Suprapubic skin (tissue), 4 donors: Measurements from ENCODE around the gene TEX14. TPM values are rescaled to one million over a fixed set of nuclear protein-coding genes. Genes with fewer than 3 reads are reported as not detected.

Source experiments
- DNase-seq, 2 donors: peaks; one replicate each; pipeline ENCODE4 v3.0.0-alpha.2; 2019; ENCODE audit warnings: low spot score in 2 of 2
- H3K27ac ChIP-seq: fragments of 200-600 bp; sonication (generic); one replicate; pipeline ENCODE4 v1.5.1; 2019
- H3K27me3 ChIP-seq: fragments of 200-600 bp; sonication (generic); one replicate; pipeline ENCODE4 v1.5.1; 2019
- H3K36me3 ChIP-seq: fragments of 200-600 bp; sonication (generic); one replicate; pipeline ENCODE4 v1.5.1; 2019
- H3K4me1 ChIP-seq: fragments of 200-600 bp; sonication (generic); one replicate; pipeline ENCODE4 v1.5.1; 2019
- H3K4me3 ChIP-seq: fragments of 200-600 bp; sonication (generic); one replicate; pipeline ENCODE4 v1.5.1; 2019; ENCODE audit warnings: mild to moderate bottlenecking
- H3K9me3 ChIP-seq: fragments of 200-600 bp; sonication (generic); one replicate; pipeline ENCODE4 v1.5.1; 2019
- CTCF ChIP-seq, 2 donors: fragments of 200-600 bp in 1 of 2; fragments of 450-650 bp in 1 of 2; sonication (generic) in 1 of 2; IDR thresholded peaks; one replicate each; pipeline ENCODE4 v1.5.1; 2016 to 2019; ENCODE audit warnings: antibody characterized with exemption in 2 of 2, mild to moderate bottlenecking in 1 of 2, moderate library complexity in 1 of 2
- EP300 ChIP-seq: sonication (generic); formaldehyde crosslinking; IDR thresholded peaks from one replicate; pipeline ENCODE4 v1.6.1; 2017; ENCODE audit warnings: antibody characterized with exemption
- POLR2A ChIP-seq, 2 donors: fragments of 450-650 bp; IDR thresholded peaks; one replicate each; pipeline ENCODE4 v1.6.1; 2017; ENCODE audit warnings: antibody characterized with exemption in 2 of 2, mild to moderate bottlenecking in 2 of 2, moderate library complexity in 2 of 2
- POLR2AphosphoS5 ChIP-seq, 3 donors: sonication (generic); formaldehyde crosslinking; IDR thresholded peaks; one replicate each; pipeline ENCODE4 v1.6.1; 2017; ENCODE audit warnings: antibody characterized with exemption in 3 of 3
- WGBS: methylation state at CpG from one replicate; pipeline ENCODE4 v1.1.5; 2018; 5-methylcytosine and 5-hydroxymethylcytosine counted together
- total RNA-seq, 4 donors: library from RNA; depleted of rRNA; stranded (reverse); fragments of >200 nt; gene quantifications; one replicate each; pipeline ENCODE4 v1.1.0, GENCODE V29; 2016

Gene TEX14
- total RNA-seq, 4 donors from 2014 or later, result 0.15 to 0.34 (median 0.32) TPM; not detected in 1

DNA sequence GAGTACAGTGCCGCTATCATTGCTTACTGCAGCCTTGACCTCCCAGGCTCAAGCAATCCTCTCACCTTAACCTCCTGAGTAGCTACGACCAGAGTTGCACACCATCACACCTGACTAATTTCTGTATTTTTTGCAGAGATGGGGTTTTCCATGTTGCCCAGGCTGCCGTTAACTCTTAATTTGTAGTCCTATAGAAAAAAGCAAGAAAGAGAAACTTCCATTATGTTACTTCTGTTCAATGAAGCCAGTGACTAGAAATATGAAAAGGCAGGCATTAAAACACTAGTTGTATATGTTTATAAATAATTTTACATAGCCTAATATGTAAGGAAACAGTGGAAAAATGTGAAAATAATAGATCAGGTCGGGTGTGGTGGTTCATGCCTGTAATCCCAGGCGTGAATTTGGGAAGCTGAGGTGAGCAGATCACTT is 10.2 kb upstream of the TEX14 start:
- H3K36me3 ChIP-seq, result peaks cover 27% of the 10 kb centered on the region
- H3K4me3 ChIP-seq, result no peak overlapping the region
- H3K4me1 ChIP-seq, result no peaks in the 10 kb centered on the region
- no peaks in the 10 kb centered on the region for H3K9me3 ChIP-seq
- DNase-seq, result no peak
- no peaks in the 10 kb centered on the region for H3K27me3 ChIP-seq
- no peak overlapping the region for H3K27ac ChIP-seq
- WGBS, result 93% methylated on average over 5 of the region's 5 CpGs
- TF ChIP-seq POLR2A (IDR thresholded peaks at IDR 0.05) (no peak), POLR2AphosphoS5 (IDR thresholded peaks at IDR 0.05) (no peak)

- H3K4me1 ChIP-seq, result no peaks in the 10 kb centered on the region
- DNase-seq, result no peak
- H3K36me3 ChIP-seq, result peaks cover 21% of the 10 kb centered on the region
- H3K9me3 ChIP-seq, result no peaks in the 10 kb centered on the region
- no peak for TF ChIP-seq POLR2AphosphoS5 (IDR thresholded peaks at IDR 0.05)
- TF ChIP-seq EP300, result no peak
- TF ChIP-seq CTCF (IDR thresholded peaks at IDR 0.05), result no peak
- TF ChIP-seq POLR2A (IDR thresholded peaks at IDR 0.05), result no peak
- H3K4me3 ChIP-seq, result no peak overlapping the region
- H3K27me3 ChIP-seq, result no peaks in the 10 kb centered on the region
- WGBS, result 98% methylated on average over 11 of the region's 11 CpGs
- H3K27ac ChIP-seq, result no peak overlapping the region
Observed at GRCh38 chr17:58699771-58700170, 7.9 kb upstream of the TEX14 start.

DNA sequence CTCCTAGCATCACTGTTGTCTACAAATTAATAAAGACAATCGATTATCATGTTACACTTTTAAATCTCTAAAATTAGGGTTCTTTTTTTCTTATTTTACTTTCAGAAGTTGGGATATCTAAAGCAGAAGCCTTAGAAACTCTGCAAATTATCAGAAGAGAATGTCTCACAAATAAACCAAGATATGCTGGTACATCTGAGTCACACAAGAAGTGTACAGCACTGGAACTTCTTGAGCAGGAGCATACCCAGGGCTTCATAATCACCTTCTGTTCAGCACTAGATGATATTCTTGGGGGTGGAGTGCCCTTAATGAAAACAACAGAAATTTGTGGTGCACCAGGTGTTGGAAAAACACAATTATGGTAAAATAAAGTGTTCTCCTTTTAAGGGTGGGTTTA is 3.0 kb upstream of the TEX14 start:
- 90% methylated on average over 1 of the region's 1 CpG for WGBS
- no peak for DNase-seq
- Histone ChIP-seq H3K9me3 (no peaks in the 10 kb centered on the region), H3K4me1 (peaks cover 16% of the 10 kb centered on the region), H3K4me3 (no peak overlapping the region), H3K27ac (no peak overlapping the region), H3K27me3 (no peaks in the 10 kb centered on the region), H3K36me3 (peaks cover 5% of the 10 kb centered on the region)
- no peak for TF ChIP-seq POLR2A (IDR thresholded peaks at IDR 0.05)
- TF ChIP-seq CTCF (IDR thresholded peaks at IDR 0.05), result no peak
- TF ChIP-seq POLR2AphosphoS5 (IDR thresholded peaks at IDR 0.05), result no peak
- TF ChIP-seq EP300, result no peak

- H3K9me3 ChIP-seq, result no peaks in the 10 kb centered on the region
- peaks cover 16% of the 10 kb centered on the region for H3K4me1 ChIP-seq
- 88% methylated on average over 8 of the region's 8 CpGs for WGBS
- H3K36me3 ChIP-seq, result no peaks in the 10 kb centered on the region
- DNase-seq, result no peak
- no peak overlapping the region for H3K27ac ChIP-seq
- H3K4me3 ChIP-seq, result no peak overlapping the region
- H3K27me3 ChIP-seq, result no peaks in the 10 kb centered on the region
- no peak for TF ChIP-seq POLR2AphosphoS5 (IDR thresholded peaks at IDR 0.05)
- no peak for TF ChIP-seq POLR2A (IDR thresholded peaks at IDR 0.05)
- TF ChIP-seq CTCF (IDR thresholded peaks at IDR 0.05), result no peak
- TF ChIP-seq EP300, result no peak
Observed at GRCh38 chr17:58694302-58694701, 2.5 kb upstream of the TEX14 start.

GRCh38 chr17:58693751-58694150 is 1.9 kb upstream of the TEX14 start:
- H3K9me3 ChIP-seq, result no peaks in the 10 kb centered on the region
- H3K27me3 ChIP-seq, result no peaks in the 10 kb centered on the region
- peaks cover 16% of the 10 kb centered on the region for H3K4me1 ChIP-seq
- no peak overlapping the region for H3K4me3 ChIP-seq
- TF ChIP-seq POLR2A (IDR thresholded peaks at IDR 0.05) (no peak), POLR2AphosphoS5 (IDR thresholded peaks at IDR 0.05) (no peak), CTCF (IDR thresholded peaks at IDR 0.05) (no peak), EP300 (no peak)
- WGBS, result 64% methylated on average over 2 of the region's 2 CpGs
- H3K36me3 ChIP-seq, result no peaks in the 10 kb centered on the region
- no peak for DNase-seq
- no peak overlapping the region for H3K27ac ChIP-seq

- Histone ChIP-seq H3K4me1 (peaks cover 16% of the 10 kb centered on the region), H3K27me3 (no peaks in the 10 kb centered on the region), H3K27ac (peak overlapping the region; percentile 81), H3K36me3 (no peaks in the 10 kb centered on the region), H3K9me3 (no peaks in the 10 kb centered on the region), H3K4me3 (peak overlapping the region; percentile 70)
- DNase-seq, result no peak
- no peak for TF ChIP-seq POLR2A (IDR thresholded peaks at IDR 0.05)
- WGBS, result 54% methylated on average over 8 of the region's 8 CpGs
Observed at GRCh38 chr17:58693208-58693607, 1.4 kb upstream of the TEX14 start.
